KMS-11 (cell line): ENCODE results near the gene GFAP.

Experiments used
- H2AFZ ChIP-seq: fragments of 200-600 bp; sonication (generic); 2 replicates; pipeline ENCODE4 v1.6.1; 2016; ENCODE audit warnings: antibody characterized with exemption, mixed run types, low read depth
- H3K27ac ChIP-seq: fragments of 200-600 bp; sonication (generic); 2 replicates; pipeline ENCODE4 v1.6.1; 2016; ENCODE audit warnings: mild to moderate bottlenecking, mixed run types
- H3K27me3 ChIP-seq: fragments of 200-600 bp; sonication (generic); 2 replicates; pipeline ENCODE4 v1.6.1; 2017; ENCODE audit warnings: mild to moderate bottlenecking, low read depth, mixed run types, moderate library complexity; ENCODE audit not compliant: insufficient read depth
- H3K36me3 ChIP-seq: fragments of 200-600 bp; sonication (generic); 2 replicates; pipeline ENCODE4 v1.6.1; 2017; ENCODE audit warnings: mild to moderate bottlenecking, mixed run types; ENCODE audit not compliant: insufficient read depth
- H3K4me1 ChIP-seq: fragments of 200-600 bp; sonication (generic); 2 replicates; pipeline ENCODE4 v1.6.1; 2016; ENCODE audit warnings: mild to moderate bottlenecking, low read depth, mixed run types; ENCODE audit not compliant: poor library complexity, severe bottlenecking
- H3K4me2 ChIP-seq: fragments of 200-600 bp; sonication (generic); 2 replicates; pipeline ENCODE4 v1.7.0; 2016; ENCODE audit warnings: mild to moderate bottlenecking, mixed run types
- H3K4me3 ChIP-seq: fragments of 200-600 bp; sonication (generic); IDR thresholded peaks from 2 replicates; pipeline ENCODE4 v1.6.1; 2017; ENCODE audit warnings: low read depth, low read length, mixed read lengths; ENCODE audit not compliant: insufficient read depth
- H3K79me2 ChIP-seq: fragments of 200-600 bp; sonication (generic); 2 replicates; pipeline ENCODE4 v1.6.1; 2016; ENCODE audit warnings: low read depth, mixed run types; ENCODE audit not compliant: insufficient read depth
- H3K9ac ChIP-seq: fragments of 200-600 bp; sonication (generic); 2 replicates; pipeline ENCODE4 v1.6.1; 2016; ENCODE audit warnings: mild to moderate bottlenecking, mixed run types
- H4K20me1 ChIP-seq: fragments of 200-600 bp; sonication (generic); 2 replicates; pipeline ENCODE4 v1.6.1; 2016; ENCODE audit warnings: mild to moderate bottlenecking, mixed run types; ENCODE audit not compliant: insufficient read depth
- CTCF ChIP-seq: fragments of 200-600 bp; sonication (generic); conservative IDR thresholded peaks from 2 replicates; pipeline ENCODE4 v1.6.1; 2017; ENCODE audit warnings: low read depth, mild to moderate bottlenecking, antibody characterized with exemption, low read length, moderate library complexity, mixed read lengths

Gene GFAP

GRCh38 chr17:44908761-44909326 lies 6.5 kb downstream of the GFAP start:
- Histone ChIP-seq H3K4me2 (no peak overlapping the region), H3K27ac (no peak overlapping the region), H3K4me1 (peaks cover 4% of the 10 kb centered on the region), H2AFZ (no peak overlapping the region), H3K36me3 (no peaks in the 10 kb centered on the region), H3K27me3 (peaks cover 14% of the 10 kb centered on the region; the same call in 1 of the 2 replicates), H3K9ac (no peak overlapping the region), H4K20me1 (no peaks in the 10 kb centered on the region), H3K79me2 (no peaks in the 10 kb centered on the region), H3K4me3 (no peak overlapping the region)
- TF ChIP-seq CTCF, result no peak

- H3K4me1 ChIP-seq, result peaks cover 4% of the 10 kb centered on the region
- H3K79me2 ChIP-seq, result no peaks in the 10 kb centered on the region
- H4K20me1 ChIP-seq, result no peaks in the 10 kb centered on the region
- no peak overlapping the region for H3K4me2 ChIP-seq
- H3K4me3 ChIP-seq, result no peak overlapping the region
- H3K27ac ChIP-seq, result no peak overlapping the region
- H3K27me3 ChIP-seq, result peaks cover 5% of the 10 kb centered on the region; the same call in 1 of the 2 replicates
- H2AFZ ChIP-seq, result no peak overlapping the region
- H3K36me3 ChIP-seq, result no peaks in the 10 kb centered on the region
- TF ChIP-seq CTCF, result no peak
- H3K9ac ChIP-seq, result no peak overlapping the region
Measured at GRCh38 chr17:44907729-44908470, 7.4 kb downstream of the GFAP start.

GRCh38 chr17:44906763-44907728 lies 8.3 kb downstream of the GFAP start:
- H3K9ac ChIP-seq, result no peak overlapping the region
- H4K20me1 ChIP-seq, result no peaks in the 10 kb centered on the region
- TF ChIP-seq CTCF, result no peak
- H3K36me3 ChIP-seq, result no peaks in the 10 kb centered on the region
- no peaks in the 10 kb centered on the region; the same call in 1 of the 2 replicates for H3K27me3 ChIP-seq
- H3K4me1 ChIP-seq, result peaks cover 4% of the 10 kb centered on the region
- H3K27ac ChIP-seq, result no peak overlapping the region
- H3K4me3 ChIP-seq, result no peak overlapping the region
- H2AFZ ChIP-seq, result no peak overlapping the region
- H3K79me2 ChIP-seq, result no peaks in the 10 kb centered on the region
- H3K4me2 ChIP-seq, result no peak overlapping the region

- no peak for TF ChIP-seq CTCF
- H3K4me2 ChIP-seq, result no peak overlapping the region
- H3K79me2 ChIP-seq, result no peaks in the 10 kb centered on the region
- H3K36me3 ChIP-seq, result no peaks in the 10 kb centered on the region
- H3K4me1 ChIP-seq, result peaks cover 4% of the 10 kb centered on the region
- H4K20me1 ChIP-seq, result no peaks in the 10 kb centered on the region
- H3K27me3 ChIP-seq, result peaks cover 4% of the 10 kb centered on the region; the same call in 1 of the 2 replicates
- H3K4me3 ChIP-seq, result no peak overlapping the region
- H3K9ac ChIP-seq, result no peak overlapping the region
- no peak overlapping the region for H3K27ac ChIP-seq
- H2AFZ ChIP-seq, result no peak overlapping the region
Measured at GRCh38 chr17:44906010-44906646, 9.2 kb downstream of the GFAP start.
